ENCODE data around the gene KYNU.
"Not testable (repeated sequence)": the region's sequence is repeated elsewhere in the genome, so short reads cannot be mapped to it uniquely, and the experiment has no call there.

The KYNU gene

GRCh38 chr2:142872882-142873724 is 4.4 kb upstream of the KYNU start:
- no peak for DNase-seq

GRCh38 chr2:142873831-142874287 is 3.6 kb upstream of the KYNU start:
- no peak for DNase-seq

DNA sequence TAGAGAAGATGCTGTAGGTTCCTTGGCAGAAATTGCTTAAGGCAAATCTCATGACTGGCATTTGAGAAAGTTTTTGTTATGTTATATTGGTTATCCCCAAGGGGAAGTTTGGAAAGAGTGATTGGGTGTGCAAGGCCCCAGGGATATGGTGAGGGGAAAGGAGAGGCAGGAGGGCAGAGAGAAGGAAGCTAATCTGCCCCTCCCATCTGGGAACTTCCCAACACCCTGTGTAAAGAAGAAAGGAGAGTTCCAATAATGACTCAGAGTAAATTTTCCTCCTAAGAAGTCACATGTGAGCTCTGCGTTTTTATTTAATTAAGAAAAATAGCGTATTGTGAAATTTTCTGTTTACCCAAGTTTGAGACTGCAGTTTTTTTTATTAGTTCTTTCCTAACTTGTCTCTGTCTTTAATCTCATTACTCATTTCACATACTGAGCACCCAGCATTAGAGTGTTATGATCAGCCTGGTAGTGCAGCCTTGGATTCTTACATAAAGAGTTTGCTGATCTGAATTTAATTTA is 3.1 kb upstream of the KYNU start:
- no peak for DNase-seq

GRCh38 chr2:142875010-142875409 is 2.5 kb upstream of the KYNU start:
- no peak for DNase-seq

- DNase-seq = no peak
These were observed 1.8 kb upstream of the KYNU start for GRCh38 chr2:142875652-142876051.

DNA sequence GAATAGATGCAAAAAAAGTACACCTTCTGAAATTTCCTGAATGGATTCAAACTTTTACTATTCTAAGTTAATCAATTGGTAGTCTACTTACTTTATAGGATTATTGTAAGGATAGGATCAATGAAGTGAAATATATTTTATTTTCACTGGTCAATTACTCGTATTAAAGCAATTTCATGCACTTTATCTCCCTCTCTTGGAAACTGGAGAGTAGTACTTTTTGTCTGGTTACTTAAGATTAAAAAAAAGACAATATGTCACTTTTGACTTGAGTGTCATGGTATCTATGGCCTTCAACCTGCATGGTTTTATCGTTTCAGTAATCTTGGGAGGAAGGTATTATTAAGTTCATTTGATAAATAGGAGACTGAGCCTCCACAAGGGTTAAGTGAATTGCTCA is 1.0 kb upstream of the KYNU start:
- no peak for DNase-seq

DNA sequence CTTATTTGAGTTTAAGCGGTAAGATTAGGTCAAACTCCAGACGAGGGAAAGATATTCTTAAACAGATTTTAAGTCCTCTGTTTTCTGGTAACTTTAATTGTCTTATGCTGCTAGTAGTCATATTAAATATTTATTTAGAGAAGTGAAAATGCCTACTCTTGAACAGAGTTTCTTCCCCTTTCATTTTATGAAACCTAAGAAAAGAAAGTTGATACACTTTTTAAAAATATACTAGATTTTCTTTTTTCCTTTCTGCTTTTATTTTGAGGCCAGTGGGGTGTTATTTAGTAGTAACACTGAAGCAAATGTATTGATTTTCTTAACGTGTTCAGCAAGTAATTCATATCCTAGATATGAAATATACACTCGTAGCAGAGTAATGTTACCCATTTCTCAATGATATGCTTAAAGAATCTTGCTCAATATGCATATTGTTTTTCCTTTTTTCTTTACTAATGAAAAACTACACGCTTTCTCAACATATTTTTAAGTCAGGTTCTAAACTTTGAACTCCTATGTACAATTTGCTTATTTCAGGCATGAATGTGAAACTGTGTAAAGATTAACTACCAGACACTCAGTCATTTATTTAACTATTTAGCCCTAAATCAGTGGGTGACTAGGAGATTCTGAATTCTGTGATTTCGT is 691 bp downstream of the KYNU start:
- no peak for DNase-seq

DNA sequence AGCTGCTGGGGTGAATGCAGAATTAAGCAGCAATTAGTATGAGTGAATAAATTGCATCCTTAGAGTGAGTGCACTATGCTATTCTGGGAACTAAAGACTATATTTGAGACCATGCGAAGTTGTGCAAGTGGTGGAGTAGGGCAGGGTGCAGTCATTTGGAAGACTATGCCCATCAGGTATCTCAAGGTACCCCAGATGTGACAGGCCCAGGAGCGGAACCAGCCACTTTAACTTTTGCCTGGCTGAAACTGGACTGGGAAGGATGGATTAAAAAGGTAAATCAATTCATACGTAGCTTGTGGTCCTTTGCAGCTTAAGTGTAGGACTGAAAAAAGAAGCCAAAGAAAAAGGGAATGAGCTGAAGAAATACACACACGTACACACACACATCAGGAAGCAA is 1.7 kb downstream of the KYNU start:
- no peak for DNase-seq

- DNase-seq = no peak
These were observed 2.8 kb downstream of the KYNU start for GRCh38 chr2:142880279-142880678.

GRCh38 chr2:142881619-142882018 is 4.2 kb downstream of the KYNU start:
- no peak for DNase-seq

DNA sequence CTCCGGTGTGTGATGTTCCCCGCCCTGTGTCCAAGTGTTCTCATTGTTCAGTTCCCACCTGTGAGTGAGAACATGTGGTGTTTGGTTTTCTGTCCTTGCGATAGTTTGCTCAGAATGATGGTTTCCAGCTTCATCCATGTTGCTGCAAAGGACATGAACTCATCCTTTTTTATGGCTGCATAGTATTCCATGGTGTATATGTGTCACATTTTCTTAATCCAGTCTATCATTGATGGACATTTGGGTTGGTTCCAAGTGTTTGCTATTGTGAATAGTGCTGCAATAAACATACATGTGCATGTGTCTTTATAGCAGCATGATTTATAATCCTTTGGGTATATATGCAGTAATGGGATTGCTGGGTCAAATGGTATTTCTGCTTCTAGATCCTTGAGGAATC is 5.0 kb downstream of the KYNU start:
- not testable (repeated sequence) for DNase-seq

DNA sequence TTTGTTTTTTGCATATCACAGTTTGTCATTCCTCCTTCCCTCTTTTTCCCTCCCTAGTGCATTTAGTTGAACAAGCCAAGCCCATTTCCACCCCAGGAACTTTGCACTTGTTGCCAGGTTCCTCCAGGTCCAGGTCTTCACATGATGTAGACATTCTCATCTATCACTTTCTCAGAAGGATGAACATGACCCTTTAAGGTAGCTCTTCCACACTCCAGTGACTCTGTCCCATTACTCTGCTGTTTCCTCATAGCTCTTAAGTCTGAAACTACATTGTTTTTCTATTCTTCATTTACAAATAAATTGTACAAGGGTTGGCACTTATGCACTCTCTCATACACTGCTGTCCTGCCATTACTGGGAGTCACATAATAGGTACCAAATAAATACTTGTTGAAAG is 6.1 kb downstream of the KYNU start:
- no peak for DNase-seq

DNA sequence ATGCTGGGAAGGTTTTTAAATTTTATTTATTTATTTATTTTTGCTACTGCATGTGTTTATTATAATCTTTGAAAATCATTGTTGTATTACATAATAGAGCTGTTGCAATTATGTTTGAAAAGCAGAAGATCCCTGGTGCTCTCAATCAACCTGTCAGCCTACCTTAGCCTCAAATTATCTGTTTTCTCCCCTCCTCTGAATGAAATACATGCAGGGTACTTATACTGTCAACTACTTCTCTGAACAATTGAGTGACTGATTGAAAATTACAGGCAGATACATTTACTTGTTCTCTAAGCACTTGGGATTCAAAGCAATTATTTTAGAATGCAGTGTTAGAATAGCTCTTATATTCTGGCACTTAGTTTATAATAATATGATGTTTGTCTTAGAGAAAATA is 8.1 kb downstream of the KYNU start:
- no peak for DNase-seq

- no peak for DNase-seq
These were observed 15.3 kb downstream of the KYNU start for GRCh38 chr2:142892715-142893114.

DNA sequence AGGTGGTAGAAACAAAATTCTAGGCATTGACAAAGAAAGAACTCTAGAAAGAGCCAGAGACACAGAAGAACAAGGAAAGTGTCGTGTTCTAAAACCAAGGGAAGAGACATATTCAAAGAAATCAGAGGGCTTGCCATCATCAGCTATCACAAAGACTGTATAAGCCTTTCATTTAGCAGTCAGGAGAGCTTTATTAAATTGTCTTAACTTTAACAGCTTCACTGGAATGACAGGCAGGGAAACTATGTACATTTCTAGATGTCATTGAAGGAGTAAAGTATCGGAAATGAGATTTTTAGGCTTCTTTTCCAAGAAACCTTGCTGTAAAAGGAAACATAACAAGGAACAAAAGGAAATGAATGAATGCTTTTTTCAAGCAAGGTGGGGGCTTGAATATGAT is 15.8 kb downstream of the KYNU start:
- no peak for DNase-seq

GRCh38 chr2:142897807-142898206 is 20.3 kb downstream of the KYNU start:
- no peak for DNase-seq

DNA sequence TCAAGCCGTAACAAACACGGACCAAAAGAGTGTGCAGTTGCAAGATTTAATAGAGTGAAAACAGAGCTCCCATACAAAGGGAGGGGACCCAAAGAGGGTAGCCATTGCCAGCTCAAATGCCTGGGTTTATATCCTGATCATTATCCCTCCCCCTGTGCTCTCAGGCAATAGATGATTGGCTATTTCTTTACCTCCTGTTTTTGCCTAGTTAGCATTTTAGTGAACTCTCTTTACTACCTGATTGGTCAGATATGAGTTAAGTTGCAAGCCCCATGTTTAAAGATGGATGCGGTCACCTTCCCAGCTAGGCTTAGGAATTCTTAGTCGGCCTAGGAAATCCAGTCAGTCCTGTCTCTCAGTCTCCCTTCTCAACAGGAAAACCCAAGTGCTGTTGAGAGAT is 22.9 kb downstream of the KYNU start:
- not testable (repeated sequence) for DNase-seq

DNA sequence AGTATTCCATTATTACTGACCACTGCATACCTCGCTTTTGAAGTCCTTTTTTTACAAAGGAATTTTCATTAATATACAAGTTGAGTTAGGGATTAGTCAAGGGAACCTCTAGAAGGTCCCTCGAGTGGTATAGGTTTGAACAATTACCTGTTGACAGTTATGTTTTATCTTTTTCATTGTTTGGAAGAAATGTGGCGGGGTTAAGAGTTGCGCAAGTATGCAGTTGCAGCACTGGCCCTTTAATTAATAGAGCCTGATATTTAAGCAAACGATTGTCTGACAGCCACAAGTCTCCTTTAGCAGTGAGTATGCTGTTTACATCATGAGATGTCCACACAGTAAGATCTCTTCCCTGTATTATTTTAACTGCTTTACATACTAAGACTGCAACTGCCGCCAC is 24.3 kb downstream of the KYNU start:
- no peak for DNase-seq

- DNase-seq = not testable (repeated sequence)
These were observed 26.3 kb downstream of the KYNU start for GRCh38 chr2:142903726-142904125.

DNA sequence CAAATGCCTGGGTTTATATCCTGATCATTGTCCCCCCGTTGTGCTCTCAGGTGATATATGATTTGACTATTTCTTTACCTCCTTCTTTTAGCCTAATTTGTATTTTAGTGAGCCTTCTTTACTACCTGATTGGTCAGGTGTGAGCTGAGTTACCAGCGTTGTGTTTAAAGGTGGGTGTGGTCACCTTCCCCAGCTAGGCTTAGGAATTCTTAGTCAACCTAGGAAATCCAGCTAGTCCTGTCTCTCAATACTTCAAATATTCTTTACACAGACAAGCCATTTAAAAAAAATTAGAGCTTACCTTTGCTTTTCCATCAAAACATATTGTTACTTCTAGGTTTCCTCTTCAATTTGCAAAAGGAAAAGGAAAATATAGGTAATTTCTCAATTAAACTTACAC is 30.2 kb downstream of the KYNU start:
- no peak for DNase-seq

DNA sequence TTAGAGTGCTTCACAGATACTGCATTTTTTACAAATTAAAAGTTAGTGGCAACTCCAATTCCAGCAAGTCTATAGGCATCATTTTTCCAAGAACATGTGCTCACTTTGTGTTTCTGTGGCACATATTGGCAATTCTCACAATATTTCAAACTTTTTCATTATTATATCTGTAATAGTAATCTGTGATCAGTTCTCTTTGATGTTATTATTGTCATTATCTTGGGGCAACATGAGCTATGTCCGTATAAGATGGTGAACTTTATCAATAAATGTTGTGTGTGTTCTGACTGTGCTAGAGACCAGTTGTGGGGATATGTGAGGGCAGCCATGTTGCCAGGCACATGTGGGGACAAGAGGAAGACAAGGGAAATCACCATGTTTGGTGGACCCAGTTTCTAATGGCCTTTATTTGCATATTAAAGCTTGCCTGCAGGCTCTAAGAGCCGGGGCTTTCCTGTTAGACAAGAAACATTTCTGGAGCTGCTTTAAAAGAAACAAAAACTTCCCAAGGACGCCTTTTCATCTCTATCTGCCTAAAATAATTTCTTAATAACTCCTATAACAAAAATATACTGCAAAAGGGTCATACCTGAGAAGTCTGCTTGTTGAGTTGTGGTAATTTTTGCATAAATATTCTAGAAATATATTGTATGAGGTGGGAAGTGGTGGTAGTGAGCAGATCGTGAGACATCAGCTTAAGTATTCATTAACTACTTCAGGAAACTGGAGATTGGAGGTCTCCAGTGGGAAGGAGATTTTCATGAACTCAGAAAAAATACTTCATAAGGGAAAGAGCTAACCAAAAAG is 37.2 kb downstream of the KYNU start:
- no peak for DNase-seq

GRCh38 chr2:142915502-142915901 is 38.0 kb downstream of the KYNU start:
- no peak for DNase-seq

DNA sequence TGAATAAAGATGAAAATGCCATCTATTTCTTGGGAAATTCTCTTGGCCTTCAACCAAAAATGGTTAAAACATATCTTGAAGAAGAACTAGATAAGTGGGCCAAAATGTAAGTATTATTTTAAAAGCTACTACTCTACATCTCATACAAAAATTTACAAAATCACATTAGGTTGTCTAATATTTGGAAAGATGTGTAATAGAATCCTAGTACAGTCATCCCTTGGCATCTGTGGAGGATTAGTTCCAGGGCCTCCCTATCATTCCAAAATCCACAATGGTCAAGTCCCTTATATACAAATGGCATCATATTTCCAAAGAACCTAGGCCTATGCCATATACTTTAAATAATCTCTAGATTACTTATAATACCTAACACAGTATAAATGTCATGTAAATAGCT is 41.2 kb downstream of the KYNU start:
- DNase-seq = no peak

Data from NCI-H226 (cell line).